DOHH2 (cell line): ENCODE data around the gene GOT1.

Source experiments
- H3F3A ChIP-seq: fragments of 200-600 bp; sonication (generic), shearing (Covaris generic); 2 replicates; pipeline ENCODE4 v1.6.0; 2016; ENCODE audit warnings: antibody characterized with exemption, mild to moderate bottlenecking; ENCODE audit not compliant: control insufficient read depth, insufficient read depth
- H3K27ac ChIP-seq: fragments of 200-600 bp; sonication (generic); 2 replicates; pipeline ENCODE4 v1.5.1; 2014; ENCODE audit warnings: low read depth, mild to moderate bottlenecking, low read length, moderate library complexity
- H3K27me3 ChIP-seq: fragments of 200-600 bp; sonication (generic); 2 replicates; pipeline ENCODE4 v1.6.1; 2014; ENCODE audit warnings: mild to moderate bottlenecking, low read length, mixed read lengths; ENCODE audit not compliant: control insufficient read depth
- H3K36me3 ChIP-seq: fragments of 200-600 bp; sonication (generic); 2 replicates; pipeline ENCODE4 v1.6.1; 2014; ENCODE audit warnings: mild to moderate bottlenecking, low read length, moderate library complexity, mixed read lengths; ENCODE audit not compliant: control insufficient read depth
- H3K4me1 ChIP-seq: fragments of 200-600 bp; sonication (generic); 2 replicates; pipeline ENCODE4 v1.6.1; 2014; ENCODE audit warnings: mild to moderate bottlenecking, low read length, mixed read lengths; ENCODE audit not compliant: control insufficient read depth
- H3K4me2 ChIP-seq: fragments of 200-600 bp; sonication (generic); 2 replicates; pipeline ENCODE4 v1.6.0; 2014; ENCODE audit warnings: mild to moderate bottlenecking, low read length, moderate library complexity
- H3K4me3 ChIP-seq: fragments of 200-600 bp; sonication (generic); 2 replicates; pipeline ENCODE4 v1.5.1; 2014; ENCODE audit warnings: mild to moderate bottlenecking, low read length, mixed read lengths
- H3K79me2 ChIP-seq: fragments of 200-600 bp; sonication (generic); 2 replicates; pipeline ENCODE4 v1.6.1; 2014; ENCODE audit warnings: mild to moderate bottlenecking, low read length, mixed read lengths; ENCODE audit not compliant: control insufficient read depth
- H3K9me2 ChIP-seq: fragments of 200-600 bp; sonication (generic); replicated peaks from 2 replicates; pipeline ENCODE4 v1.6.1; 2014; ENCODE audit warnings: mild to moderate bottlenecking, low read length, mixed read lengths; ENCODE audit not compliant: control insufficient read depth
- H3K9me3 ChIP-seq: fragments of 200-600 bp; sonication (generic); 2 replicates; pipeline ENCODE4 v1.6.1; 2014; ENCODE audit warnings: antibody characterized with exemption, low read length, mixed read lengths; ENCODE audit not compliant: control insufficient read depth, insufficient read depth
- H4K20me1 ChIP-seq: fragments of 200-600 bp; sonication (generic); 2 replicates; pipeline ENCODE4 v1.6.0; 2014; ENCODE audit warnings: low read depth, mild to moderate bottlenecking, antibody characterized with exemption, low read length, moderate library complexity; ENCODE audit not compliant: control insufficient read depth, insufficient read depth
- CTCF ChIP-seq: fragments of 200-600 bp; sonication (generic); IDR thresholded peaks from one replicate; pipeline ENCODE4 v1.5.1; 2014; ENCODE audit warnings: antibody characterized with exemption, mild to moderate bottlenecking, low read depth, low read length; ENCODE audit not compliant: poor library complexity, severe bottlenecking
- EZH2phosphoT487 ChIP-seq: fragments of 200-600 bp; sonication (generic); IDR thresholded peaks from 2 replicates; pipeline ENCODE4 v1.6.1; 2017; ENCODE audit warnings: borderline replicate concordance, mild to moderate bottlenecking, antibody characterized with exemption, low read length, moderate library complexity, mixed read lengths

Gene GOT1

GRCh38 chr10:99393683-99394082 is 36.7 kb downstream of the GOT1 start:
- H3K4me2 ChIP-seq = no peak overlapping the region
- no peaks in the 10 kb centered on the region for H3F3A ChIP-seq
- peaks cover 13% of the 10 kb centered on the region for H3K36me3 ChIP-seq
- H3K9me2 ChIP-seq = no peaks in the 10 kb centered on the region
- no peaks in the 10 kb centered on the region for H3K4me1 ChIP-seq
- H4K20me1 ChIP-seq = no peaks in the 10 kb centered on the region
- H3K79me2 ChIP-seq = no peaks in the 10 kb centered on the region
- no peak overlapping the region for H3K27ac ChIP-seq
- TF ChIP-seq EZH2phosphoT487 (no peak), CTCF (no peak)
- H3K4me3 ChIP-seq = no peak overlapping the region
- no peaks in the 10 kb centered on the region for H3K9me3 ChIP-seq
- H3K27me3 ChIP-seq = no peaks in the 10 kb centered on the region

- no peak overlapping the region for H3K4me2 ChIP-seq
- H3K27me3 ChIP-seq = no peaks in the 10 kb centered on the region
- H3K9me2 ChIP-seq = no peaks in the 10 kb centered on the region
- H3K27ac ChIP-seq = no peak overlapping the region
- H3K4me3 ChIP-seq = no peak overlapping the region
- H3K4me1 ChIP-seq = no peaks in the 10 kb centered on the region
- H3F3A ChIP-seq = no peaks in the 10 kb centered on the region
- peaks cover 12% of the 10 kb centered on the region for H3K36me3 ChIP-seq
- H4K20me1 ChIP-seq = no peaks in the 10 kb centered on the region
- no peaks in the 10 kb centered on the region for H3K9me3 ChIP-seq
- no peaks in the 10 kb centered on the region for H3K79me2 ChIP-seq
- TF ChIP-seq EZH2phosphoT487 (no peak), CTCF (no peak)
Observed at GRCh38 chr10:99393036-99393435, 37.4 kb downstream of the GOT1 start.

GRCh38 chr10:99391346-99391745 is 39.1 kb downstream of the GOT1 start:
- no peaks in the 10 kb centered on the region for H3F3A ChIP-seq
- H3K4me3 ChIP-seq = no peak overlapping the region
- TF ChIP-seq CTCF (no peak), EZH2phosphoT487 (no peak)
- no peaks in the 10 kb centered on the region for H3K9me2 ChIP-seq
- no peaks in the 10 kb centered on the region for H3K4me1 ChIP-seq
- no peak overlapping the region for H3K4me2 ChIP-seq
- no peak overlapping the region for H3K27ac ChIP-seq
- no peaks in the 10 kb centered on the region for H3K27me3 ChIP-seq
- H3K79me2 ChIP-seq = no peaks in the 10 kb centered on the region
- no peaks in the 10 kb centered on the region for H3K36me3 ChIP-seq
- H3K9me3 ChIP-seq = no peaks in the 10 kb centered on the region
- no peaks in the 10 kb centered on the region for H4K20me1 ChIP-seq
